Measurements from ENCODE around the gene DNAJC27. TPM values are rescaled to one million over a fixed set of nuclear protein-coding genes. Genes with fewer than 3 reads are reported as not detected.

DNAJC27 gene
- total and polyA plus RNA-seq, 2 donors: 4.9 to 5.2 TPM

DNA sequence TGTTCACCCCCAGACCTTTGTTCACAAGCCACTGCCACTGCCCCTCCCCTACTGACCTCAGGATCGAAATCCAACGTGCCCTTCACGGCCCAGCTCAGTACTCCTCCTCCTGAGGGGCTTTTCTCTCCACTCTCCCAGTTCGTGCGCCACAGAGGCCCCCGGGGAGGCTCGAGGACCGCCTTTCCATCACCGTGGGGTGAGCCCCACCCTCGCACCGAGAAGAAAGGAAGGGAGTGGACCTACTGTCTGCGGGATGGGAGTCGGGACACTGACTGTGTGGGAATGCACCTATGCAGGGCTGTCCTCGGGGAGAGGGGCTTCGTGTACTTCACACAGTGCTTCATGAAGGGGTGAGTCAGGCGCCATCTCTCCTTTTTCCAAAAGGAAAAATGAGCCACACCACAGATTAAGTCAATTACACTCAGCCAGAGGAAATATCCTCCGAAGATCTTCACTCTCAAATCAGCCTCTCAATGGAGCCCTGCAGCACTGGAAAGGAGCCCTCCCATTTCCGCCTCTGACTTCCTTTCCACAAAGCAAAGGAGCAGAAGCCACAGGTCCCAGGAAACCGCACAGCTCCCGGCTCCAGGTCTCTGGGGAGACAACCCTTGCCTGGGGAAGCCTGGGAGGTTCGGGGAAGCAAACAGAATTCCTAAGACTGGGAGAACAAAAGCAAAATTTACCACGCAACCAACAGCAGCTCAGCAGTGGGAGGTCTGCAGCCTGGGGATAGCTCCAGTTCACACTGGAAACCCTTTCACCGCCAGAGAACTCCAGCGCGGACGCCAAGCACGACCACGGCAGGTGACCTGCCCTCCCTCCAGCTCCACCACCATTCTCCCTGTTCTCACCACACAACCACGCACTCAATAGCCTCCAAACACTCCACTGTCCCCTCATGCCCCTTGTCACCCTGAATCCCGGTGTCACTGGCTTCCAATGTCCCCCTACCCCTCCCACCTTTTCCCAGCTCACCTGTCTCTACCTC is 73.3 kb downstream of the DNAJC27 start:
- WGBS: 91% methylated on average over 30 of the region's 30 CpGs
- Histone ChIP-seq H3K27me3 (ENCODE audit: control insufficient read depth in 2 of 2, insufficient read depth in 1 of 2, low read length in 1 of 2) (no peaks in the 10 kb centered on the region), H3K36me3 (ENCODE audit: control insufficient read depth in 2 of 2, insufficient read depth in 2 of 2, low read length in 1 of 2) (peaks cover 5 to 8% of the 10 kb centered on the region in 2 donors), H3K9me3 (ENCODE audit: control insufficient read depth in 2 of 2, insufficient read depth in 1 of 2, low read length in 1 of 2) (peaks cover 4 to 32% of the 10 kb centered on the region in 2 donors), H3K27ac (ENCODE audit: low read depth in 1 of 2, low read length in 1 of 2) (no peak overlapping the region), H3K4me1 (ENCODE audit: control insufficient read depth in 2 of 2, insufficient read depth in 2 of 2, low read length in 2 of 2) (no peaks in the 10 kb centered on the region), H3K4me3 (ENCODE audit: low read length in 2 of 2) (no peak overlapping the region)
- no peak for DNase-seq (ENCODE audit: low read depth in 6 of 9, low spot score in 9 of 9)

DNA sequence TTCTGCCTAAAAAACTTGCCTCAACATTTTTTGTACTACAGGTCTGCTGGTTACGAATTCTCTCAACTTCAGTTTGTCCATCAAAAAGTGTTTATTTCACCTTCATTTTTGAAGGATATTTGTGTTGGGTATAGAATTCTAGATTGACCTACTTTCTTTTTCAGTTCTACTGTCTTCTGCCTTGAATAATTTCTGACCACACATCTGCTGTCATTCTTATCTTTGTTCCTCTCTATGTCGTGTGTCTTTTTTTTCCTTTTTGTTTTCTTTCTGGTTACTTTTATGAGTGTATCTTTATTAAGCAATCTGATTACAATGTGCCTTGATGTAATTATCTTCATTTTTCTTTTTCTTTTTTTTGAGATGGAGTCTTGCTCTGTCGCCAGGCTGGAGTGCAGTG is 77.0 kb downstream of the DNAJC27 start:
- Histone ChIP-seq H3K4me3 (ENCODE audit: low read length in 2 of 2) (no peak overlapping the region), H3K36me3 (ENCODE audit: control insufficient read depth in 2 of 2, insufficient read depth in 2 of 2, low read length in 1 of 2) (peaks cover 0 to 6% of the 10 kb centered on the region in 2 donors), H3K27me3 (ENCODE audit: control insufficient read depth in 2 of 2, insufficient read depth in 1 of 2, low read length in 1 of 2) (no peaks in the 10 kb centered on the region), H3K27ac (ENCODE audit: low read depth in 1 of 2, low read length in 1 of 2) (no peak overlapping the region), H3K9me3 (ENCODE audit: control insufficient read depth in 2 of 2, insufficient read depth in 1 of 2, low read length in 1 of 2) (peaks cover 4 to 40% of the 10 kb centered on the region in 2 donors), H3K4me1 (ENCODE audit: control insufficient read depth in 2 of 2, insufficient read depth in 2 of 2, low read length in 2 of 2) (no peaks in the 10 kb centered on the region)
- DNase-seq (ENCODE audit: low read depth in 6 of 9, low spot score in 9 of 9): no peak
- 63% methylated on average over 3 of the region's 3 CpGs for whole genome bisulfite sequencing

DNA sequence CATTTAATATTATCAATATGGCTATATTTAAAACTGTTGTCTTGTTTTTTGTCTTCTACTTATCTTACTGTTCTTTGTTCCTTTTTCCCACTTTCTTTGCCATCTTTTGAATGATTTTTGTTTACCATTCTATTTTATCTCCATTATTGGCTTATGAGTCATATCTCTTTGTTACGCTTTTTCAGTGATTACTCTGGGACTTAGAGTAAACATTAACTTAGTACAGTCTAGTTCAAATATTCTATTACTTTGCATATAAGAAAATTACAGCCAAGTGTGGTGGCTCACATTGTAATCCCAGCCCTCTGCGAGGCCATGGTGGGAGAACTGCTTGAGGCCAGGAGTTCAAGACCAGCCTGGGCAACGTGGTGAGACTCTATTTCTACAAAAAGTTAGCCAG is 77.8 kb downstream of the DNAJC27 start:
- Histone ChIP-seq H3K4me3 (ENCODE audit: low read length in 2 of 2) (no peak overlapping the region), H3K36me3 (ENCODE audit: control insufficient read depth in 2 of 2, insufficient read depth in 2 of 2, low read length in 1 of 2) (peaks cover 0 to 2% of the 10 kb centered on the region in 2 donors), H3K27me3 (ENCODE audit: control insufficient read depth in 2 of 2, insufficient read depth in 1 of 2, low read length in 1 of 2) (no peaks in the 10 kb centered on the region), H3K27ac (ENCODE audit: low read depth in 1 of 2, low read length in 1 of 2) (no peak overlapping the region), H3K9me3 (ENCODE audit: control insufficient read depth in 2 of 2, insufficient read depth in 1 of 2, low read length in 1 of 2) (peaks cover 4 to 40% of the 10 kb centered on the region in 2 donors), H3K4me1 (ENCODE audit: control insufficient read depth in 2 of 2, insufficient read depth in 2 of 2, low read length in 2 of 2) (no peaks in the 10 kb centered on the region)
- WGBS: 63% methylated on average over 3 of the region's 3 CpGs
- no peak for DNase-seq (ENCODE audit: low read depth in 6 of 9, low spot score in 9 of 9)

Other genes with a start within 250 kb of the DNAJC27 start
- gene PTRHD1, start 178.6 kb downstream of the DNAJC27 start, total RNA-seq: 44.0 TPM
- gene PTRHD1, start 178.6 kb downstream of the DNAJC27 start, polyA plus RNA-seq: 25.3 TPM
- 15.1 TPM for gene CENPO, start 178.5 kb downstream of the DNAJC27 start, total RNA-seq
- gene CENPO, start 178.5 kb downstream of the DNAJC27 start, polyA plus RNA-seq: 2.5 TPM
- gene ADCY3, start 51.7 kb downstream of the DNAJC27 start, total RNA-seq: 17.1 TPM
- gene ADCY3, start 51.7 kb downstream of the DNAJC27 start, polyA plus RNA-seq: 37.1 TPM
- gene EFR3B, start 70.1 kb upstream of the DNAJC27 start, total RNA-seq: 0.33 TPM
- 0.18 TPM for gene EFR3B, start 70.1 kb upstream of the DNAJC27 start, polyA plus RNA-seq
- gene POMC, start 196.6 kb upstream of the DNAJC27 start, total RNA-seq: 11.7 TPM
- gene POMC, start 196.6 kb upstream of the DNAJC27 start, polyA plus RNA-seq: 20.3 TPM